ENCODE results near the gene TTC13. TPM values are rescaled to one million over a fixed set of nuclear protein-coding genes. Genes with fewer than 3 reads are reported as not detected.

The TTC13 gene
- total and polyA plus RNA-seq, 2 of the 4 experiments (the other 2 are of a cell fraction): 6.1 to 9.1 TPM

DNA sequence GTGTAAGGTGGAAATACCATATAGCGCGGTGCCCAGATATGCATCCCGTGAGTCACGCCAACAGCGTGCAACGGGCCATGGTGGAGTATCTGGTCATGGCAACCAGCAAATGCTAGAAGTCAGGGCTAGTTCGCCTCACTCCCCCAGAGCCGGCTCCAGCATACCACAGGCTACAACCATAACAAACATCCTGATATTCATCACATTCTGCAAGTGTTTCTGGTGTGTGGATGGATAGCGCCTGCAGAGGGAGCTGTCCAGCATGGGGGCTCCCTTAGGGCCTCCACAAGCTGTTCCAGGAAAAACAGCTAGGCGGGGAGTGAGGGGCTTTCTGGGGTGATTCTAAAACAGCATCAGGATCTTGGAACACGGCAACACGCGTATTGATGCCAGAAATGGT lies 117.2 kb downstream of the TTC13 start:
- no peak overlapping the region for H3K4me2 ChIP-seq (ENCODE audit: low read depth, low read length)
- H2BK15ac ChIP-seq (ENCODE audit: low read depth, low read length): no peak overlapping the region
- CTCF ChIA-PET: interaction anchor here (0.9 kb wide), 1 partner anchor 29 kb away, joined by 3 read pairs; no protein-coding TSS in a partner anchor
- H3K9ac ChIP-seq (ENCODE audit: low read depth, low read length): no peak overlapping the region
- H2AK9ac ChIP-seq (replicated peaks; ENCODE audit: low read depth, low read length, poor library complexity): no peak overlapping the region
- no peak overlapping the region for H4K91ac ChIP-seq (ENCODE audit: insufficient read depth, low read depth, low read length)
- peaks cover 92% of the 10 kb centered on the region for H4K20me1 ChIP-seq (ENCODE audit: insufficient read depth, low read length)
- no peak overlapping the region for H3K56ac ChIP-seq (ENCODE audit: extremely low read depth, insufficient read depth, low read length)
- no peak overlapping the region for H3K23ac ChIP-seq (ENCODE audit: low read depth, low read length)
- H4K5ac ChIP-seq (ENCODE audit: low read depth, low read length): no peak overlapping the region
- H3K14ac ChIP-seq (replicated peaks; ENCODE audit: low read depth, low read length): no peak overlapping the region
- no TSS peak for BruUV-seq (replicated peaks)
- no peak overlapping the region for H2BK20ac ChIP-seq (ENCODE audit: low read depth, low read length)
- DNase-seq (no peak), ATAC-seq (ENCODE audit: low read depth) (no peak)
- H3K4me3 ChIP-seq (ENCODE audit: insufficient read depth, low read depth, low read length): no peak overlapping the region
- H4K8ac ChIP-seq (ENCODE audit: low read depth in 2 of 2, low read length in 2 of 2): no peak overlapping the region
- H2AFZ ChIP-seq (replicated peaks; ENCODE audit: low read length, poor library complexity): no peak overlapping the region
- H3K18ac ChIP-seq (ENCODE audit: low read depth, low read length): no peak overlapping the region
- POLR2A ChIA-PET (ENCODE audit: unreplicated experiment): no interaction called here
- no peak overlapping the region for H3K27ac ChIP-seq (ENCODE audit: insufficient read depth, low read length)
- no peak overlapping the region for H2BK120ac ChIP-seq (ENCODE audit: low read depth, low read length)
- H3K4me1 ChIP-seq (ENCODE audit: control insufficient read depth, insufficient read depth, low read length): peaks cover 55% of the 10 kb centered on the region
- H3K9me1 ChIP-seq (ENCODE audit: insufficient read depth, low read length): peaks cover 47% of the 10 kb centered on the region
- H3K36me3 ChIP-seq (ENCODE audit: control insufficient read depth, insufficient read depth, low read length): peaks cover 14% of the 10 kb centered on the region
- intact Hi-C loops (cut with micrococcal nuclease): no loop called here
- no peaks in the 10 kb centered on the region for H3K27me3 ChIP-seq (ENCODE audit: control insufficient read depth, insufficient read depth, low read length)
- TF ChIP-seq MXI1 (IDR thresholded peaks at IDR 0.05; ENCODE audit: borderline replicate concordance, low read depth, low read length): no peak
- TF ChIP-seq RFX5 (IDR thresholded peaks at IDR 0.05; ENCODE audit: low read depth, low read length): no peak
- no peak for TF ChIP-seq SMC3 (IDR thresholded peaks at IDR 0.05; ENCODE audit: low read depth, low read length)
- TF ChIP-seq CHD1 (IDR thresholded peaks at IDR 0.05; ENCODE audit: low read depth, low read length): no peak
- TF ChIP-seq CEBPB (IDR thresholded peaks at IDR 0.05; ENCODE audit: low read depth, low read length): no peak
- TF ChIP-seq NFE2L2 (IDR thresholded peaks at IDR 0.05; ENCODE audit: low read depth, low read length): no peak
- TF ChIP-seq, protein P1, sequence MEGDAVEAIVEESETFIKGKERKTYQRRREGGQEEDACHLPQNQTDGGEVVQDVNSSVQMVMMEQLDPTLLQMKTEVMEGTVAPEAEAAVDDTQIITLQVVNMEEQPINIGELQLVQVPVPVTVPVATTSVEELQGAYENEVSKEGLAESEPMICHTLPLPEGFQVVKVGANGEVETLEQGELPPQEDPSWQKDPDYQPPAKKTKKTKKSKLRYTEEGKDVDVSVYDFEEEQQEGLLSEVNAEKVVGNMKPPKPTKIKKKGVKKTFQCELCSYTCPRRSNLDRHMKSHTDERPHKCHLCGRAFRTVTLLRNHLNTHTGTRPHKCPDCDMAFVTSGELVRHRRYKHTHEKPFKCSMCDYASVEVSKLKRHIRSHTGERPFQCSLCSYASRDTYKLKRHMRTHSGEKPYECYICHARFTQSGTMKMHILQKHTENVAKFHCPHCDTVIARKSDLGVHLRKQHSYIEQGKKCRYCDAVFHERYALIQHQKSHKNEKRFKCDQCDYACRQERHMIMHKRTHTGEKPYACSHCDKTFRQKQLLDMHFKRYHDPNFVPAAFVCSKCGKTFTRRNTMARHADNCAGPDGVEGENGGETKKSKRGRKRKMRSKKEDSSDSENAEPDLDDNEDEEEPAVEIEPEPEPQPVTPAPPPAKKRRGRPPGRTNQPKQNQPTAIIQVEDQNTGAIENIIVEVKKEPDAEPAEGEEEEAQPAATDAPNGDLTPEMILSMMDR (conservative IDR thresholded peaks at IDR 0.05; ENCODE audit: low read depth, low read length): no peak
- TF ChIP-seq, protein P2, sequence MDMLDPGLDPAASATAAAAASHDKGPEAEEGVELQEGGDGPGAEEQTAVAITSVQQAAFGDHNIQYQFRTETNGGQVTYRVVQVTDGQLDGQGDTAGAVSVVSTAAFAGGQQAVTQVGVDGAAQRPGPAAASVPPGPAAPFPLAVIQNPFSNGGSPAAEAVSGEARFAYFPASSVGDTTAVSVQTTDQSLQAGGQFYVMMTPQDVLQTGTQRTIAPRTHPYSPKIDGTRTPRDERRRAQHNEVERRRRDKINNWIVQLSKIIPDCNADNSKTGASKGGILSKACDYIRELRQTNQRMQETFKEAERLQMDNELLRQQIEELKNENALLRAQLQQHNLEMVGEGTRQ (IDR thresholded peaks at IDR 0.05; ENCODE audit: low read depth, low read length): no peak
- TF ChIP-seq BHLHE40 (IDR thresholded peaks at IDR 0.05; ENCODE audit: low read depth, low read length): no peak
- H3K79me1 ChIP-seq (ENCODE audit: low read depth in 1 of 2, low read length in 2 of 2): peaks cover 26 to 90% of the 10 kb centered on the region in 2 experiments
- no peak overlapping the region for H2AK5ac ChIP-seq (ENCODE audit: low read depth, low read length)
- dilution Hi-C loops (cut with HindIII; ENCODE audit: low sequenced_read_pairs, unreplicated experiment): no loop called here
- WGBS, 2 experiments (ENCODE audit: extremely low coverage in 2 of 2, insufficient read length in 1 of 2): no CpG with 5 or more reads among the region's 13 CpGs
- no peak overlapping the region for H2BK5ac ChIP-seq (ENCODE audit: low read depth, low read length, poor library complexity, severe bottlenecking)
- in situ Hi-C loops (cut with MboI; ENCODE audit: low sequenced_read_pairs): loop anchor here (25.0 kb wide), 1 partner anchor 774 kb away; no protein-coding TSS in a partner anchor
- no peak overlapping the region for H3K4ac ChIP-seq (ENCODE audit: low read depth, low read length)
- no peaks in the 10 kb centered on the region for H3K9me3 ChIP-seq (ENCODE audit: control insufficient read depth, insufficient read depth, low read length)
